Skeletal muscle tissue (tissue), 4 donors: ENCODE measurements around the gene IL1RAPL1. TPM values are rescaled to one million over a fixed set of nuclear protein-coding genes. Genes with fewer than 3 reads are reported as not detected.

Experiments used
- H3K27ac ChIP-seq: one replicate; pipeline ENCODE4 v1.7.0; 2013; ENCODE audit warnings: mild to moderate bottlenecking, low read depth, low read length, inconsistent platforms
- H3K27me3 ChIP-seq, 3 donors: one replicate each; pipeline ENCODE4 v1.7.0; 2013; ENCODE audit warnings: low read length in 3 of 3; ENCODE audit not compliant: control insufficient read depth in 3 of 3, insufficient read depth in 3 of 3
- H3K36me3 ChIP-seq, 3 donors: one replicate each; pipeline ENCODE4 v1.7.0; 2013; ENCODE audit warnings: low read length in 3 of 3; ENCODE audit not compliant: control insufficient read depth in 3 of 3, insufficient read depth in 3 of 3
- H3K4me1 ChIP-seq, 3 donors: one replicate each; pipeline ENCODE4 v1.7.0; 2013; ENCODE audit warnings: low read length in 3 of 3, mild to moderate bottlenecking in 3 of 3; ENCODE audit not compliant: control insufficient read depth in 3 of 3, insufficient read depth in 3 of 3
- H3K4me3 ChIP-seq, 3 donors: one replicate each; pipeline ENCODE4 v1.7.0; 2013; ENCODE audit warnings: low read length in 3 of 3
- H3K9ac ChIP-seq, 3 donors: one replicate each; pipeline ENCODE4 v1.7.0; 2013; ENCODE audit warnings: low read length in 3 of 3, mild to moderate bottlenecking in 3 of 3, moderate library complexity in 2 of 3, low read depth in 1 of 3
- H3K9me3 ChIP-seq, 3 donors: one replicate each; pipeline ENCODE4 v1.7.0; 2013; ENCODE audit warnings: low read length in 3 of 3; ENCODE audit not compliant: control insufficient read depth in 3 of 3
- total RNA-seq: library from RNA; depleted of rRNA; stranded (reverse); fragments of >200 nt; gene quantifications from one replicate; pipeline ENCODE4 v1.2.3, GENCODE V29; 2014
- donor health status: Osteomylitis.

The IL1RAPL1 gene
- total RNA-seq, 1 donor from 2014 or later = 3.7 TPM

- Histone ChIP-seq H3K4me3 (no peak overlapping the region), H3K27ac (no peak overlapping the region), H3K4me1 (no peaks in the 10 kb centered on the region), H3K27me3 (no peaks in the 10 kb centered on the region), H3K9me3 (no peaks in the 10 kb centered on the region), H3K9ac (no peak overlapping the region), H3K36me3 (no peaks in the 10 kb centered on the region)
These were observed 994.0 kb downstream of the IL1RAPL1 start for GRCh38 chrX:29581223-29581622.

- no peaks in the 10 kb centered on the region for H3K27me3 ChIP-seq
- no peak overlapping the region for H3K4me3 ChIP-seq
- H3K9ac ChIP-seq = no peak overlapping the region
- H3K27ac ChIP-seq = no peak overlapping the region
- no peaks in the 10 kb centered on the region for H3K36me3 ChIP-seq
- no peaks in the 10 kb centered on the region for H3K9me3 ChIP-seq
- no peaks in the 10 kb centered on the region for H3K4me1 ChIP-seq
These were observed 999.9 kb downstream of the IL1RAPL1 start for GRCh38 chrX:29587107-29587506.

- Histone ChIP-seq H3K9me3 (no peaks in the 10 kb centered on the region), H3K4me3 (no peak overlapping the region), H3K27me3 (no peaks in the 10 kb centered on the region), H3K4me1 (no peaks in the 10 kb centered on the region), H3K27ac (no peak overlapping the region), H3K36me3 (no peaks in the 10 kb centered on the region), H3K9ac (no peak overlapping the region)
These were observed 1003.7 kb downstream of the IL1RAPL1 start for GRCh38 chrX:29590921-29591320.

GRCh38 chrX:29604381-29604780 lies 1017.1 kb downstream of the IL1RAPL1 start:
- no peak overlapping the region for H3K9ac ChIP-seq
- H3K27ac ChIP-seq = no peak overlapping the region
- no peaks in the 10 kb centered on the region for H3K4me1 ChIP-seq
- no peak overlapping the region for H3K4me3 ChIP-seq
- no peaks in the 10 kb centered on the region for H3K36me3 ChIP-seq
- no peaks in the 10 kb centered on the region for H3K9me3 ChIP-seq
- H3K27me3 ChIP-seq = no peaks in the 10 kb centered on the region

- no peak overlapping the region for H3K4me3 ChIP-seq
- H3K4me1 ChIP-seq = no peaks in the 10 kb centered on the region
- H3K36me3 ChIP-seq = no peaks in the 10 kb centered on the region
- H3K9me3 ChIP-seq = no peaks in the 10 kb centered on the region
- H3K9ac ChIP-seq = no peak overlapping the region
- H3K27me3 ChIP-seq = no peaks in the 10 kb centered on the region
- no peak overlapping the region for H3K27ac ChIP-seq
These were observed 1030.0 kb downstream of the IL1RAPL1 start for GRCh38 chrX:29617276-29617675.

- no peak overlapping the region for H3K27ac ChIP-seq
- H3K4me1 ChIP-seq = no peaks in the 10 kb centered on the region
- H3K36me3 ChIP-seq = no peaks in the 10 kb centered on the region
- no peak overlapping the region for H3K4me3 ChIP-seq
- H3K9ac ChIP-seq = no peak overlapping the region
- no peaks in the 10 kb centered on the region for H3K27me3 ChIP-seq
- no peaks in the 10 kb centered on the region for H3K9me3 ChIP-seq
These were observed 1030.5 kb downstream of the IL1RAPL1 start for GRCh38 chrX:29617725-29618124.

GRCh38 chrX:29627833-29628232 lies 1040.6 kb downstream of the IL1RAPL1 start:
- Histone ChIP-seq H3K9ac (no peak overlapping the region), H3K36me3 (no peaks in the 10 kb centered on the region), H3K4me3 (no peak overlapping the region), H3K4me1 (no peaks in the 10 kb centered on the region), H3K27ac (no peak overlapping the region), H3K27me3 (no peaks in the 10 kb centered on the region), H3K9me3 (no peaks in the 10 kb centered on the region)

GRCh38 chrX:29634516-29634915 lies 1047.3 kb downstream of the IL1RAPL1 start:
- H3K4me1 ChIP-seq = no peaks in the 10 kb centered on the region
- H3K9me3 ChIP-seq = no peaks in the 10 kb centered on the region
- no peak overlapping the region for H3K27ac ChIP-seq
- H3K27me3 ChIP-seq = no peaks in the 10 kb centered on the region
- no peak overlapping the region for H3K4me3 ChIP-seq
- no peak overlapping the region for H3K9ac ChIP-seq
- H3K36me3 ChIP-seq = no peaks in the 10 kb centered on the region

GRCh38 chrX:29636331-29636730 lies 1049.1 kb downstream of the IL1RAPL1 start:
- H3K27me3 ChIP-seq = no peaks in the 10 kb centered on the region
- no peak overlapping the region for H3K4me3 ChIP-seq
- no peaks in the 10 kb centered on the region for H3K36me3 ChIP-seq
- no peaks in the 10 kb centered on the region for H3K9me3 ChIP-seq
- H3K27ac ChIP-seq = no peak overlapping the region
- no peak overlapping the region for H3K9ac ChIP-seq
- H3K4me1 ChIP-seq = no peaks in the 10 kb centered on the region

GRCh38 chrX:29640106-29640505 lies 1052.9 kb downstream of the IL1RAPL1 start:
- Histone ChIP-seq H3K27ac (no peak overlapping the region), H3K9ac (no peak overlapping the region), H3K36me3 (no peaks in the 10 kb centered on the region), H3K27me3 (no peaks in the 10 kb centered on the region), H3K9me3 (no peaks in the 10 kb centered on the region), H3K4me1 (no peaks in the 10 kb centered on the region), H3K4me3 (no peak overlapping the region)

GRCh38 chrX:29641461-29641860 lies 1054.2 kb downstream of the IL1RAPL1 start:
- H3K27me3 ChIP-seq = no peaks in the 10 kb centered on the region
- no peaks in the 10 kb centered on the region for H3K36me3 ChIP-seq
- no peak overlapping the region for H3K4me3 ChIP-seq
- no peaks in the 10 kb centered on the region for H3K4me1 ChIP-seq
- no peak overlapping the region for H3K9ac ChIP-seq
- H3K27ac ChIP-seq = no peak overlapping the region
- no peaks in the 10 kb centered on the region for H3K9me3 ChIP-seq
